GM21528 (cell line): Measurements from ENCODE around the gene CCR8.
A peak's percentile ranks its signal among the peaks of the same experiment; 100 is the strongest.
"Not testable (repeated sequence)": the region's sequence is repeated elsewhere in the genome, so short reads cannot be mapped to it uniquely, and the experiment has no call there.

Experiments
- ATAC-seq: cut with Tn5 transposase; IDR thresholded peaks from one replicate; pipeline ENCODE4 v1.9.1; 2021; ENCODE audit warnings: mild to moderate bottlenecking, moderate library complexity; ENCODE audit not compliant: unreplicated experiment, low FRiP score

Gene CCR8

GRCh38 chr3:39302178-39302577 is 27.3 kb upstream of the CCR8 start:
- ATAC-seq: no peak

GRCh38 chr3:39313289-39313688 is 16.2 kb upstream of the CCR8 start:
- ATAC-seq: no peak

- ATAC-seq: no peak
Measured at GRCh38 chr3:39315420-39315819, 14.1 kb upstream of the CCR8 start.

GRCh38 chr3:39317571-39318169 is 11.8 kb upstream of the CCR8 start:
- no peak for ATAC-seq

GRCh38 chr3:39318301-39318700 is 11.2 kb upstream of the CCR8 start:
- ATAC-seq: no peak

- ATAC-seq: no peak
Measured at GRCh38 chr3:39319249-39319648, 10.3 kb upstream of the CCR8 start.

- not testable (repeated sequence) for ATAC-seq
Measured at GRCh38 chr3:39321574-39321983, 7.9 kb upstream of the CCR8 start.

GRCh38 chr3:39322209-39322715 is 7.2 kb upstream of the CCR8 start:
- ATAC-seq: not testable (repeated sequence)

- no peak for ATAC-seq
Measured at GRCh38 chr3:39322936-39323335, 6.6 kb upstream of the CCR8 start.

GRCh38 chr3:39323494-39323893 is 6.0 kb upstream of the CCR8 start:
- no peak for ATAC-seq

- no peak for ATAC-seq
Measured at GRCh38 chr3:39325236-39325635, 4.3 kb upstream of the CCR8 start.

GRCh38 chr3:39327053-39327745 is 2.3 kb upstream of the CCR8 start:
- ATAC-seq: peak; percentile 29

GRCh38 chr3:39327746-39328349 is 1.7 kb upstream of the CCR8 start:
- ATAC-seq: peak; percentile 72

GRCh38 chr3:39330824-39331223 is 1.3 kb downstream of the CCR8 start:
- no peak for ATAC-seq

- ATAC-seq: no peak
Measured at GRCh38 chr3:39332525-39332924, 3.0 kb downstream of the CCR8 start.

- no peak for ATAC-seq
Measured at GRCh38 chr3:39333607-39334006, 4.1 kb downstream of the CCR8 start.

- ATAC-seq: no peak
Measured at GRCh38 chr3:39334205-39334604, 4.7 kb downstream of the CCR8 start.

GRCh38 chr3:39338201-39338600 is 8.7 kb downstream of the CCR8 start:
- no peak for ATAC-seq

GRCh38 chr3:39339086-39339485 is 9.6 kb downstream of the CCR8 start:
- no peak for ATAC-seq

GRCh38 chr3:39343076-39343717 is 13.7 kb downstream of the CCR8 start:
- no peak for ATAC-seq

- ATAC-seq: no peak
Measured at GRCh38 chr3:39343760-39344159, 14.3 kb downstream of the CCR8 start.
